HCT116 (cell line): ENCODE measurements around the gene RLF. TPM values are rescaled to one million over a fixed set of nuclear protein-coding genes. Genes with fewer than 3 reads are reported as not detected.

Experiments
- ATAC-seq: fragments of 200-7000 bp; cut with Tn5 transposase; 2 replicates; pipeline ENCODE4 v1.9.1; 2020; ENCODE audit warnings: mild to moderate bottlenecking, moderate library complexity
- BruUV-seq: library from RNA; stranded (reverse); fragments of 400-500 nt; replicated peaks from 2 replicates; lab custom pipeline; 2021; lab: Mats Ljungman, UMichigan
- CTCF ChIA-PET: fragments of 300-600 bp; sonication (Branson Sonifier 250); formaldehyde crosslinking; loops from one replicate; lab custom pipeline; 2021; ENCODE audit warnings: antibody characterized with exemption; lab: Charles Lee
- POLR2A ChIA-PET: fragments of 300-600, 350-600 bp; sonication (Branson Sonifier 250); formaldehyde crosslinking; loops from one replicate; lab custom pipeline; 2021; ENCODE audit warnings: antibody characterized with exemption; lab: Charles Lee
- RAD21 ChIA-PET, 2 experiments: fragments of 300-600 bp; sonication (Branson Sonifier 250); formaldehyde crosslinking; loops; one replicate each; lab custom pipeline; 2023; ENCODE audit warnings: low total read pairs in 2 of 2; ENCODE audit not compliant: uncharacterized antibody in 2 of 2, unreplicated experiment in 2 of 2, low non-redundant PET in 1 of 2; lab: Charles Lee
- DNase-seq: peaks from one replicate; pipeline ENCODE4 v3.0.0-alpha.2; 2010; ENCODE audit warnings: low read depth, low spot score
- H2AFZ ChIP-seq: fragments of 200-600 bp; shearing (Covaris generic), sonication (generic); 2 replicates; pipeline ENCODE4 v1.6.1; 2017; ENCODE audit warnings: low read depth, mixed run types, mixed read lengths, antibody characterized with exemption, low read length; ENCODE audit not compliant: poor library complexity, severe bottlenecking
- H3K27ac ChIP-seq: 2 replicates; pipeline ENCODE4 v1.5.1; 2012; ENCODE audit warnings: low read depth, low read length
- H3K27me3 ChIP-seq: fragments of 200-600 bp; sonication (generic); 2 replicates; pipeline ENCODE4 v1.6.1; 2016; ENCODE audit warnings: mixed run types, low read length, mixed read lengths; ENCODE audit not compliant: insufficient read depth
- H3K36me3 ChIP-seq, 2 experiments: fragments of 200-500 bp in 1 of 2; fragments of 200-600 bp in 1 of 2; sonication (Bioruptor generic) in 1 of 2; sonication (generic) in 1 of 2; 2 replicates each; pipeline versions ENCODE4 v1.5.1 to v1.6.1; 2014 to 2016; ENCODE audit warnings: low read length in 2 of 2, inconsistent platforms in 1 of 2, mixed read lengths in 1 of 2, mixed run types in 1 of 2; ENCODE audit not compliant: insufficient read depth in 2 of 2, control insufficient read depth in 1 of 2
- H3K4me1 ChIP-seq, 2 experiments: fragments of 200-600 bp in 1 of 2; sonication (generic) in 1 of 2; 2 replicates each; pipeline versions ENCODE4 v1.5.1 to v1.6.1; 2012 to 2017; ENCODE audit warnings: low read length in 2 of 2, inconsistent platforms in 1 of 2, mild to moderate bottlenecking in 1 of 2, mixed read lengths in 1 of 2, mixed run types in 1 of 2, moderate library complexity in 1 of 2; ENCODE audit not compliant: insufficient read depth in 2 of 2, control insufficient read depth in 1 of 2
- H3K4me2 ChIP-seq: fragments of 200-600 bp; sonication (generic); 2 replicates; pipeline ENCODE4 v1.6.1; 2017; ENCODE audit warnings: mixed run types, low read length, mixed read lengths
- H3K4me3 ChIP-seq, 2 experiments: fragments of 200-600 bp in 1 of 2; sonication (generic) in 1 of 2; replicated peaks in 1 of 2; 2 replicates each; pipeline ENCODE4 v1.5.1; 2011 to 2016; ENCODE audit warnings: low read length in 2 of 2, control low read depth in 1 of 2, low read depth in 1 of 2, mild to moderate bottlenecking in 1 of 2, mixed read lengths in 1 of 2, mixed run types in 1 of 2
- H3K79me2 ChIP-seq: fragments of 200-600 bp; sonication (generic); 2 replicates; pipeline ENCODE4 v1.6.1; 2017; ENCODE audit warnings: mild to moderate bottlenecking, mixed run types, low read length, moderate library complexity, mixed read lengths; ENCODE audit not compliant: insufficient read depth
- H3K9ac ChIP-seq: fragments of 200-600 bp; sonication (generic); 2 replicates; pipeline ENCODE4 v1.6.1; 2016; ENCODE audit warnings: low read length, mixed read lengths
- H3K9me2 ChIP-seq: fragments of 200-600 bp; sonication (generic), shearing (Covaris generic); 2 replicates; pipeline ENCODE4 v1.6.1; 2017; ENCODE audit warnings: mixed run types, mild to moderate bottlenecking, moderate library complexity; ENCODE audit not compliant: insufficient read depth
- H3K9me3 ChIP-seq, 2 experiments: fragments of 200-500 bp in 1 of 2; fragments of 200-600 bp in 1 of 2; sonication (Bioruptor generic) in 1 of 2; sonication (generic) in 1 of 2; 2 replicates each; pipeline ENCODE4 v1.6.1; 2014 to 2017; ENCODE audit warnings: low read length in 2 of 2, mixed read lengths in 2 of 2, inconsistent platforms in 1 of 2, low read depth in 1 of 2, mild to moderate bottlenecking in 1 of 2, mixed run types in 1 of 2, moderate library complexity in 1 of 2; ENCODE audit not compliant: control insufficient read depth in 1 of 2, insufficient read depth in 1 of 2
- H4K20me1 ChIP-seq: fragments of 200-600 bp; sonication (generic), shearing (Covaris generic); 2 replicates; pipeline ENCODE4 v1.6.1; 2017; ENCODE audit warnings: mixed run types, mild to moderate bottlenecking, moderate library complexity; ENCODE audit not compliant: insufficient read depth
- CTCF ChIP-seq, 3 experiments: fragments of 200-600 bp in 1 of 3; sonication (generic) in 1 of 3; IDR thresholded peaks in 2 of 3; conservative IDR thresholded peaks in 1 of 3; 2 replicates each; pipeline ENCODE4 v1.5.1; 2012 to 2017; ENCODE audit warnings: low read depth in 2 of 3, low read length in 2 of 3, antibody characterized with exemption in 1 of 3, borderline replicate concordance in 1 of 3, control low read depth in 1 of 3, mild to moderate bottlenecking in 1 of 3, mixed read lengths in 1 of 3, mixed run types in 1 of 3, moderate library complexity in 1 of 3; ENCODE audit not compliant: insufficient read depth in 1 of 3
- EZH2phosphoT487 ChIP-seq: fragments of 200-600 bp; IDR thresholded peaks from 2 replicates; pipeline ENCODE4 v1.6.1; 2018; ENCODE audit warnings: antibody characterized with exemption, borderline replicate concordance
- FOSL1 ChIP-seq: IDR thresholded peaks from 2 replicates; pipeline ENCODE4 v1.6.1; 2012; ENCODE audit warnings: low read depth
- POLR2A ChIP-seq: IDR thresholded peaks from 2 replicates; pipeline ENCODE4 v1.7.0; 2011; ENCODE audit warnings: borderline replicate concordance; ENCODE audit not compliant: insufficient read depth, insufficient read length; ENCODE audit errors: extremely low read depth
- RAD21 ChIP-seq: IDR thresholded peaks from 2 replicates; pipeline ENCODE4 v1.6.1; 2012; ENCODE audit warnings: low read depth, mild to moderate bottlenecking
- intact Hi-C: fragments of 100-400 bp; cut with micrococcal nuclease; formaldehyde crosslinking; loops from 2 replicates; pipeline ENCODE4 v1.10.0; 2022
- total RNA-seq: library from RNA; stranded (reverse); gene quantifications from one replicate; pipeline ENCODE4 v1.2.1, GENCODE V29; 2021; ENCODE audit not compliant: unreplicated experiment
- TF ChIP-seq, protein P1 (sequence below): IDR thresholded peaks from 2 replicates; pipeline ENCODE4 v1.6.1; 2011; ENCODE audit warnings: mild to moderate bottlenecking, low read length, moderate library complexity; ENCODE audit not compliant: insufficient replicate concordance; ENCODE audit errors: extremely low read depth

RLF gene
- total RNA-seq, 1 experiment from 2014 or later = 20.5 TPM

DNA sequence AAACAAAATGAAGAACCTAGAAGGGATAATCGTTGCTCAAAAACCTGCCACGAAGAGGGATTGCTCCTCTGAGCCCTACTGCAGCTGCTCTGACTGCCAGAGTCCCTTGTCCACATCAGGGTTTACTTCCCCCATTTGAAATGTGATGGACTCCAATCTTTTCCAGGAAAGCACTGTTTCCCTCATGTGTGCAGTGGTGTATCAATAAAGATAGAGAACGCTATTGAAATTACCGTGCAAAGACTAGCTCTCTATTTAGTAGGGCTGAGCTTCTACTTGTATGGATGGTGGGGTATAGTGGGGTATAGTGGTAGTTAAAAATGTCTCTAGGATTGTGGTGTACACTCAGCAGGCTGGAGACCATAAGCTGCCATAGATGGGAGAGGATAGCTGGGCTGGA, 90.3 kb downstream of the RLF start:
- Histone ChIP-seq H3K9me2 (no peaks in the 10 kb centered on the region), H3K79me2 (peaks cover 6% of the 10 kb centered on the region), H4K20me1 (no peaks in the 10 kb centered on the region), H3K9ac (no peak overlapping the region), H3K4me2 (no peak overlapping the region), H3K4me3 (no peak overlapping the region), H3K4me1 (peaks cover 1 to 6% of the 10 kb centered on the region in 2 experiments), H3K36me3 (no peaks in the 10 kb centered on the region), H3K9me3 (no peaks in the 10 kb centered on the region), H2AFZ (no peak overlapping the region), H3K27ac (no peak overlapping the region), H3K27me3 (no peaks in the 10 kb centered on the region)
- RAD21 ChIA-PET = no interaction called here
- intact Hi-C loops = no loop called here
- BruUV-seq = no TSS peak
- POLR2A ChIA-PET = no interaction called here
- ATAC-seq = no peak
- CTCF ChIA-PET = no interaction called here
- TF ChIP-seq, protein P1, sequence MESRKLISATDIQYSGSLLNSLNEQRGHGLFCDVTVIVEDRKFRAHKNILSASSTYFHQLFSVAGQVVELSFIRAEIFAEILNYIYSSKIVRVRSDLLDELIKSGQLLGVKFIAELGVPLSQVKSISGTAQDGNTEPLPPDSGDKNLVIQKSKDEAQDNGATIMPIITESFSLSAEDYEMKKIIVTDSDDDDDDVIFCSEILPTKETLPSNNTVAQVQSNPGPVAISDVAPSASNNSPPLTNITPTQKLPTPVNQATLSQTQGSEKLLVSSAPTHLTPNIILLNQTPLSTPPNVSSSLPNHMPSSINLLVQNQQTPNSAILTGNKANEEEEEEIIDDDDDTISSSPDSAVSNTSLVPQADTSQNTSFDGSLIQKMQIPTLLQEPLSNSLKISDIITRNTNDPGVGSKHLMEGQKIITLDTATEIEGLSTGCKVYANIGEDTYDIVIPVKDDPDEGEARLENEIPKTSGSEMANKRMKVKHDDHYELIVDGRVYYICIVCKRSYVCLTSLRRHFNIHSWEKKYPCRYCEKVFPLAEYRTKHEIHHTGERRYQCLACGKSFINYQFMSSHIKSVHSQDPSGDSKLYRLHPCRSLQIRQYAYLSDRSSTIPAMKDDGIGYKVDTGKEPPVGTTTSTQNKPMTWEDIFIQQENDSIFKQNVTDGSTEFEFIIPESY = no peak
- TF ChIP-seq EZH2phosphoT487 (no peak), RAD21 (no peak), FOSL1 (no peak), POLR2A (no peak), CTCF (IDR thresholded peaks at IDR 0.05 in 2 of 3, conservative IDR thresholded peaks at IDR 0.05 in 1 of 3; ENCODE audit: borderline replicate concordance in 1 of 3, insufficient read depth in 1 of 3, low read depth in 2 of 3, low read length in 2 of 3) (no peak)
- TF ChIP-seq, all 23 proteins: peak for 0
- no peak for DNase-seq
